IMR-90 (cell line): ENCODE measurements around the gene DCC.

Experiments
- BHLHE40 ChIP-seq: fragments of 150-350 bp; IDR thresholded peaks from 2 replicates; pipeline ENCODE4 v1.6.1; 2016; ENCODE audit warnings: mild to moderate bottlenecking, low read depth, low read length
- CEBPB ChIP-seq: IDR thresholded peaks from 2 replicates; pipeline ENCODE4 v1.6.1; 2012; ENCODE audit warnings: low read depth, low read length, improper control_type of control experiment
- CHD1 ChIP-seq: IDR thresholded peaks from 2 replicates; pipeline ENCODE4 v1.6.1; 2012; ENCODE audit warnings: low read depth, low read length, improper control_type of control experiment
- FOS ChIP-seq: fragments of 150-350 bp; IDR thresholded peaks from 2 replicates; pipeline ENCODE4 v1.6.1; 2016; ENCODE audit warnings: low read depth, low read length
- MAZ ChIP-seq: IDR thresholded peaks from 2 replicates; pipeline ENCODE4 v1.6.1; 2012; ENCODE audit warnings: low read depth, mild to moderate bottlenecking, low read length, improper control_type of control experiment, moderate library complexity, borderline replicate concordance
- MXI1 ChIP-seq: IDR thresholded peaks from 2 replicates; pipeline ENCODE4 v1.6.1; 2012; ENCODE audit warnings: low read depth, mild to moderate bottlenecking, low read length, moderate library complexity, borderline replicate concordance
- POLR2A ChIP-seq: IDR thresholded peaks from 2 replicates; pipeline ENCODE4 v1.6.1; 2012; ENCODE audit warnings: mild to moderate bottlenecking, low read depth, low read length
- RAD21 ChIP-seq: IDR thresholded peaks from 2 replicates; pipeline ENCODE4 v1.6.1; 2012; ENCODE audit warnings: low read length, improper control_type of control experiment
- RCOR1 ChIP-seq: IDR thresholded peaks from 2 replicates; pipeline ENCODE4 v1.6.1; 2012; ENCODE audit warnings: mild to moderate bottlenecking, low read length, improper control_type of control experiment; ENCODE audit not compliant: insufficient replicate concordance
- RFX5 ChIP-seq: IDR thresholded peaks from 2 replicates; pipeline ENCODE4 v1.8.0; 2012; ENCODE audit warnings: low read depth, mild to moderate bottlenecking, low read length, moderate library complexity
- SMC3 ChIP-seq: fragments of 150-350 bp; IDR thresholded peaks from 2 replicates; pipeline ENCODE4 v1.6.1; 2016; ENCODE audit warnings: low read depth, mild to moderate bottlenecking, antibody characterized with exemption, low read length, moderate library complexity
- TF ChIP-seq, protein P1 (sequence below): conservative IDR thresholded peaks from 2 replicates; pipeline ENCODE4 v1.5.1; 2012; ENCODE audit warnings: mild to moderate bottlenecking, low read depth, low read length, improper control_type of control experiment
- TF ChIP-seq, protein P2 (sequence below): fragments of 150-350 bp; IDR thresholded peaks from 2 replicates; pipeline ENCODE4 v1.6.1; 2017; ENCODE audit warnings: mild to moderate bottlenecking, antibody characterized with exemption, low read length, low read depth

DNA sequence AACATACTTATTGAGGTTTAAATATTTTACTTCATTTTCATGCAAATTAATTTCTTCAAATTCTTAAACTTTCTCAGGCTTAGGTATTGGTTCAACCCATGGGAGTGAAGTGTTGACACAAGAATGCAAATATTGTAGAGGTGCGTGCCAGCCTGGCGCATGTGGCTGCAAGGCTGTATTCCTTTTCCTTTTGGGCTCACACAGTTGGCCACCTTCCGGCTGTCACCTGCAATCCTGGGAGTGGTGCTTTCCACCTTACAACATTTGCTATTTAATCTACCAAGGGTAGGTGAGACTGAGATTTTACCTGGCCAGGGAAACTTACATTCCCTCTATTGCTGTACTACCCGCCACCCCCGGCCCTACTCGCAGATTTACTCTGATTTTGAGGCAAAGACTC, 141.1 kb downstream of the DCC start:
- TF ChIP-seq, protein P1, sequence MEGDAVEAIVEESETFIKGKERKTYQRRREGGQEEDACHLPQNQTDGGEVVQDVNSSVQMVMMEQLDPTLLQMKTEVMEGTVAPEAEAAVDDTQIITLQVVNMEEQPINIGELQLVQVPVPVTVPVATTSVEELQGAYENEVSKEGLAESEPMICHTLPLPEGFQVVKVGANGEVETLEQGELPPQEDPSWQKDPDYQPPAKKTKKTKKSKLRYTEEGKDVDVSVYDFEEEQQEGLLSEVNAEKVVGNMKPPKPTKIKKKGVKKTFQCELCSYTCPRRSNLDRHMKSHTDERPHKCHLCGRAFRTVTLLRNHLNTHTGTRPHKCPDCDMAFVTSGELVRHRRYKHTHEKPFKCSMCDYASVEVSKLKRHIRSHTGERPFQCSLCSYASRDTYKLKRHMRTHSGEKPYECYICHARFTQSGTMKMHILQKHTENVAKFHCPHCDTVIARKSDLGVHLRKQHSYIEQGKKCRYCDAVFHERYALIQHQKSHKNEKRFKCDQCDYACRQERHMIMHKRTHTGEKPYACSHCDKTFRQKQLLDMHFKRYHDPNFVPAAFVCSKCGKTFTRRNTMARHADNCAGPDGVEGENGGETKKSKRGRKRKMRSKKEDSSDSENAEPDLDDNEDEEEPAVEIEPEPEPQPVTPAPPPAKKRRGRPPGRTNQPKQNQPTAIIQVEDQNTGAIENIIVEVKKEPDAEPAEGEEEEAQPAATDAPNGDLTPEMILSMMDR = no peak
- TF ChIP-seq RFX5 (no peak), RCOR1 (no peak), POLR2A (no peak), CEBPB (no peak), MXI1 (no peak), SMC3 (no peak), MAZ (no peak), FOS (no peak), CHD1 (no peak), RAD21 (no peak), BHLHE40 (no peak)
- TF ChIP-seq, protein P2, sequence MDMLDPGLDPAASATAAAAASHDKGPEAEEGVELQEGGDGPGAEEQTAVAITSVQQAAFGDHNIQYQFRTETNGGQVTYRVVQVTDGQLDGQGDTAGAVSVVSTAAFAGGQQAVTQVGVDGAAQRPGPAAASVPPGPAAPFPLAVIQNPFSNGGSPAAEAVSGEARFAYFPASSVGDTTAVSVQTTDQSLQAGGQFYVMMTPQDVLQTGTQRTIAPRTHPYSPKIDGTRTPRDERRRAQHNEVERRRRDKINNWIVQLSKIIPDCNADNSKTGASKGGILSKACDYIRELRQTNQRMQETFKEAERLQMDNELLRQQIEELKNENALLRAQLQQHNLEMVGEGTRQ = no peak
